Measurements from ENCODE around the gene HNRNPLL.

GRCh38 chr2:38540580-38541286, 62.0 kb downstream of the HNRNPLL start:
- TF ChIP-seq, protein P1, sequence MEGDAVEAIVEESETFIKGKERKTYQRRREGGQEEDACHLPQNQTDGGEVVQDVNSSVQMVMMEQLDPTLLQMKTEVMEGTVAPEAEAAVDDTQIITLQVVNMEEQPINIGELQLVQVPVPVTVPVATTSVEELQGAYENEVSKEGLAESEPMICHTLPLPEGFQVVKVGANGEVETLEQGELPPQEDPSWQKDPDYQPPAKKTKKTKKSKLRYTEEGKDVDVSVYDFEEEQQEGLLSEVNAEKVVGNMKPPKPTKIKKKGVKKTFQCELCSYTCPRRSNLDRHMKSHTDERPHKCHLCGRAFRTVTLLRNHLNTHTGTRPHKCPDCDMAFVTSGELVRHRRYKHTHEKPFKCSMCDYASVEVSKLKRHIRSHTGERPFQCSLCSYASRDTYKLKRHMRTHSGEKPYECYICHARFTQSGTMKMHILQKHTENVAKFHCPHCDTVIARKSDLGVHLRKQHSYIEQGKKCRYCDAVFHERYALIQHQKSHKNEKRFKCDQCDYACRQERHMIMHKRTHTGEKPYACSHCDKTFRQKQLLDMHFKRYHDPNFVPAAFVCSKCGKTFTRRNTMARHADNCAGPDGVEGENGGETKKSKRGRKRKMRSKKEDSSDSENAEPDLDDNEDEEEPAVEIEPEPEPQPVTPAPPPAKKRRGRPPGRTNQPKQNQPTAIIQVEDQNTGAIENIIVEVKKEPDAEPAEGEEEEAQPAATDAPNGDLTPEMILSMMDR (IDR thresholded peaks at IDR 0.05), result no peak
- no peak for TF ChIP-seq POLR2A (IDR thresholded peaks at IDR 0.05)

Measured in uterus (tissue), 2 donors.